ENCODE results near the gene GRIK4.

GRCh38 chr11:120898568-120898967 is 387.0 kb downstream of the GRIK4 start:
- TF ChIP-seq TAF1 (IDR thresholded peaks at IDR 0.05; ENCODE audit: borderline replicate concordance, low read depth, low read length) (no peak), POLR2AphosphoS5 (IDR thresholded peaks at IDR 0.05; ENCODE audit: low read depth, low read length) (no peak), POLR2A (IDR thresholded peaks at IDR 0.05; ENCODE audit: low read depth, low read length) (no peak)

Measured in GM12892 (cell line).